Measurements from ENCODE around the gene HLCS. TPM values are rescaled to one million over a fixed set of nuclear protein-coding genes. Genes with fewer than 3 reads are reported as not detected.

The HLCS gene
- total RNA-seq, 4 donors from 2014 or later, result 20.0 to 75.4 (median 32.8) TPM

DNA sequence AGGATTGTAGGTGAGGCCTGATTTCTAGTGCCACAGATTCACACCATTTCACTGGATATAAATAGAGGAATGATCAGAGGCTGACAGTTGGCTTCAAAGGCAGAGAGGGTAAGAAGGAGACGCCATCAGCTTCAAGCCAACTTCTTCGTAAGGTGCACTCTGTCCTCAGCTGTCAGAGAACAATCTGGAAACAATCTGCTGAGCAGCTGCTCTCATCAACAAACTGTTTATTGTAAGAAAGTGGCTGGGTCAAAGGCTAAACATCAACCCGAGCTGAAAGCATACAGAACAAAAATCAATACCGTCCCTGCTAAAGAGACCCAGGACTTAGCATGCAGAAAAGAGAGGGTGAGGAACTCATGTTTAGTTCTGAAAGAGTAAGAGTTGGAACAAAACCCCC is 48.2 kb downstream of the HLCS start:
- Histone ChIP-seq H3K27ac (no peak overlapping the region), H3K27me3 (no peaks in the 10 kb centered on the region), H3K9me3 (no peaks in the 10 kb centered on the region), H3K4me1 (peaks cover 0 to 11% (median 3%) of the 10 kb centered on the region in 4 donors), H3K4me3 (no peak overlapping the region), H3K36me3 (no peaks in the 10 kb centered on the region)
- no peak for TF ChIP-seq CTCF (IDR thresholded peaks at IDR 0.05)
- no peak for TF ChIP-seq EP300 (IDR thresholded peaks at IDR 0.05; ENCODE audit: low read depth)
- TF ChIP-seq POLR2AphosphoS5 (IDR thresholded peaks at IDR 0.05), result no peak
- TF ChIP-seq POLR2A (IDR thresholded peaks at IDR 0.05), result no peak
- DNase-seq, result no peak
- intact Hi-C loops (cut with DNase I; ENCODE audit: low total_unique reads), result no loop called here
- in situ Hi-C loops (cut with MboI; ENCODE audit: low pct_ligation_motif_present in 1 of 4, low pct_unique_long_range_greater_than_20kb in 1 of 4, low sequenced_read_pairs in 3 of 4), result no loop called here
- 60 to 61% methylated on average over 1 to 4 of the region's 4 CpGs for WGBS, 2 donors (ENCODE audit: low coverage in 1 of 2)

- peaks cover 0 to 11% (median 3%) of the 10 kb centered on the region in 4 donors for H3K4me1 ChIP-seq
- no peak overlapping the region for H3K27ac ChIP-seq
- 63 to 80% methylated on average over 1 to 8 of the region's 8 CpGs for WGBS, 2 donors (ENCODE audit: low coverage in 1 of 2)
- H3K9me3 ChIP-seq, result no peaks in the 10 kb centered on the region
- TF ChIP-seq POLR2A (IDR thresholded peaks at IDR 0.05), result no peak
- peak in 4 of 5 experiments; percentile 14 to 34 (median 25) for TF ChIP-seq CTCF (IDR thresholded peaks at IDR 0.05)
- intact Hi-C loops (cut with DNase I; ENCODE audit: low total_unique reads) (no loop called here), in situ Hi-C loops (cut with MboI; ENCODE audit: low pct_ligation_motif_present in 1 of 4, low pct_unique_long_range_greater_than_20kb in 1 of 4, low sequenced_read_pairs in 3 of 4) (no loop called here)
- DNase-seq, result no peak
- no peaks in the 10 kb centered on the region for H3K27me3 ChIP-seq
- H3K36me3 ChIP-seq, result no peaks in the 10 kb centered on the region
- no peak overlapping the region for H3K4me3 ChIP-seq
Observed at GRCh38 chr21:36917471-36918158, 48.9 kb downstream of the HLCS start.

- intact Hi-C loops (cut with DNase I; ENCODE audit: low total_unique reads) (no loop called here), in situ Hi-C loops (cut with MboI; ENCODE audit: low pct_ligation_motif_present in 1 of 4, low pct_unique_long_range_greater_than_20kb in 1 of 4, low sequenced_read_pairs in 3 of 4) (no loop called here)
- Histone ChIP-seq H3K27ac (no peak overlapping the region), H3K9me3 (no peaks in the 10 kb centered on the region), H3K27me3 (no peaks in the 10 kb centered on the region), H3K4me1 (peaks cover 0 to 11% (median 3%) of the 10 kb centered on the region in 4 donors), H3K36me3 (no peaks in the 10 kb centered on the region), H3K4me3 (no peak overlapping the region)
- WGBS, 2 donors (ENCODE audit: low coverage in 1 of 2), result 81 to 100% methylated on average over 1 to 3 of the region's 3 CpGs
- DNase-seq, result no peak
- TF ChIP-seq CTCF (IDR thresholded peaks at IDR 0.05) (no peak), POLR2A (IDR thresholded peaks at IDR 0.05) (no peak), POLR2AphosphoS5 (IDR thresholded peaks at IDR 0.05) (no peak), EP300 (IDR thresholded peaks at IDR 0.05; ENCODE audit: low read depth) (no peak)
Observed at GRCh38 chr21:36916718-36917117, 49.8 kb downstream of the HLCS start.

- in situ Hi-C loops (cut with MboI; ENCODE audit: low pct_ligation_motif_present in 1 of 4, low pct_unique_long_range_greater_than_20kb in 1 of 4, low sequenced_read_pairs in 3 of 4) (no loop called here), intact Hi-C loops (cut with DNase I; ENCODE audit: low total_unique reads) (no loop called here)
- 82 to 87% methylated on average over 8 of the region's 8 CpGs for WGBS, 2 donors (ENCODE audit: low coverage in 1 of 2)
- Histone ChIP-seq H3K27ac (no peak overlapping the region), H3K36me3 (no peaks in the 10 kb centered on the region), H3K9me3 (no peaks in the 10 kb centered on the region), H3K4me1 (peaks cover 0 to 11% (median 3%) of the 10 kb centered on the region in 4 donors), H3K27me3 (no peaks in the 10 kb centered on the region), H3K4me3 (no peak overlapping the region)
- no peak for TF ChIP-seq CTCF (IDR thresholded peaks at IDR 0.05)
- TF ChIP-seq EP300 (IDR thresholded peaks at IDR 0.05; ENCODE audit: low read depth), result no peak
- TF ChIP-seq POLR2A (IDR thresholded peaks at IDR 0.05), result no peak
- TF ChIP-seq POLR2AphosphoS5 (IDR thresholded peaks at IDR 0.05), result no peak
- DNase-seq, result no peak
Observed at GRCh38 chr21:36915696-36916245, 50.7 kb downstream of the HLCS start.
